Measurements from ENCODE around the gene ATP7A. TPM values are rescaled to one million over a fixed set of nuclear protein-coding genes. Genes with fewer than 3 reads are reported as not detected.

The ATP7A gene
- total RNA-seq, 1 donor from 2014 or later, result 7.9 TPM

Other genes with a start within 250 kb of the ATP7A start
- 47.9 and 70.9 TPM in 2 replicates for gene ATRX, start 124.5 kb upstream of the ATP7A start, total RNA-seq
- 60.8 and 73.9 TPM in 2 replicates for gene MAGT1, start 15.3 kb upstream of the ATP7A start, total RNA-seq
- 345 and 348 TPM in 2 replicates for gene COX7B, start 11.2 kb upstream of the ATP7A start, total RNA-seq
- 1.1 TPM in 1 of 2 replicates, not detected in the other for gene PGAM4, start 58.9 kb downstream of the ATP7A start, total RNA-seq
- gene PGK1, start 193.6 kb downstream of the ATP7A start, total RNA-seq, result 295 and 310 TPM in 2 replicates
- gene TAF9B, start 229.0 kb downstream of the ATP7A start, total RNA-seq, result 11.8 and 18.6 TPM in 2 replicates

Data from glomerular endothelial cell (primary cell).